GM12891 (cell line): Measurements from ENCODE around the gene GSTO2.
A peak's percentile ranks its signal among the peaks of the same experiment; 100 is the strongest.

Experiments
- DNase-seq: peaks from one replicate; pipeline ENCODE4 v3.0.0; 2011; ENCODE audit warnings: low spot score; ENCODE audit not compliant: insufficient read length
- FAIRE-seq: peaks from 2 replicates; lab custom pipeline; 2011; peaks lifted over from hg19 to GRCh38; lab: Jason Lieb, UNC
- PAX5 ChIP-seq: IDR thresholded peaks from 2 replicates; pipeline ENCODE4 v1.6.1; 2011; ENCODE audit warnings: low read length, moderate library complexity, mild to moderate bottlenecking; ENCODE audit not compliant: insufficient read depth, severe bottlenecking
- POLR2A ChIP-seq: IDR thresholded peaks from 2 replicates; pipeline ENCODE4 v1.6.1; 2011; ENCODE audit warnings: low read depth, low read length, control low read depth
- POLR2AphosphoS5 ChIP-seq: IDR thresholded peaks from 2 replicates; pipeline ENCODE4 v1.6.1; 2011; ENCODE audit warnings: low read depth, low read length, control low read depth
- POU2F2 ChIP-seq: IDR thresholded peaks from 2 replicates; pipeline ENCODE4 v1.6.1; 2011; ENCODE audit warnings: low read depth, mild to moderate bottlenecking, control low read depth, low read length, moderate library complexity
- SPI1 ChIP-seq: IDR thresholded peaks from 2 replicates; pipeline ENCODE4 v1.6.1; 2011; ENCODE audit warnings: low read depth, low read length, control low read depth
- TAF1 ChIP-seq: IDR thresholded peaks from 2 replicates; pipeline ENCODE4 v1.6.1; 2011; ENCODE audit warnings: low read depth, low read length, control low read depth

The GSTO2 gene

DNA sequence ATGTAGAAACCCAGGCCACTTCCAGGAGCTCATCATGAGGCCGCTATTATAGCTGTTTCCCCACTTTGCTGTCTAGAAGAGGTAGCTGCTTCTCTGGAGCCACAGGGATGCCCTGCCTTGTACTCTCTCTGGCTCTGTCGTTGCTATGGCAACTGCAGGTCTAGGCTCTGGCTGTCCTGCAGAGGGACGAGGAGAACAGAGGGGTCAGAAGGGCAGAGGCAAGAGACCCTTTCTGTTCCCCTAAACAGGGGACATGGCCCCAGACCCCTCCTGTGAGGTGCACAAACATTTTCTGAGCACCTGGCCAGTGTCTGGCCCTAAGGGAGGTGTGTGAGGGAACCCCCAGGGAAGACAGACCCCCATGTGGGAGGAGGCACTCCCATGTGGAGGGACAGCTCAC, 37.9 kb downstream of the GSTO2 start:
- DNase-seq (no peak), FAIRE-seq (no peak)

DNA sequence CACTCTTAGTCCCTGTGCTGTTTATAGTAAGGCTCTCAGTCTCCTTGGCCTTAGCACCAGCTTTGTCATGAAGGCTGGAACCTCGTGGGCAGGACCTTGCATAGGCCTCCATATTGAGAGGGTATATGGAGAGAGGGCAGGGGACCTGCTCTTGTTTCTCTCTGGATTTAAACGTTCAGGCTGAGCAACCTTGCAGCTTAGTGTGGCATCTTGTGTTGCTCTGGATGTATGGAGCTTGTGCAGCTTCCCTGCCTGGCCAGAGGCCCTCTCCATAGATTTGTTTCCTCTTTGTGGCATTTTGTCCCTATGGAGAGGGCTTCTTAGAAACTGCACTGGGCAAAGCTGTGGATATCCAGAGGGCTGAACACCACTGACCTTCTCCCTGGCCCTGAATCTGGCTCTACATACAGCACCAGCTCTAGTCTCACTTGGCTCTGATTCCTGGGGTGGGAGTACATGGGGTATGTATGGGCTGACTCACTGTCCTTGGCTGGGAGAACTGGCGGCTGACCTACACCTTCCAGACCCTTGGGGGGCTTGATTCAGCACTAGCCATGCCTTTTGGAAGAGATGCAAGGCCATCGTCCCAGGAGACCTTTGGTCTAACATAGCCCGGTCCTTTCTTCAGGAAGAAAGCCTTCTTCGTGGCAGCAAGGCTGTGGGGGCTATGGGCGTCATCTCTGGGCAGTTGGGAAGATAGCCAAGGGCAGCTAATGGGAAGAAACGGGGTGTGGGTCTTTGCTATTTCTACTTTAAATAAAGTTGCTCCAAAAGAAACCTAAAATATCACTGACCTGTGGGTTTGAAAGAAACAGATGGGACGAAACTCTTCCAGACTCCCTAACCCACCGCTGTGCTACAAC, 38.8 kb downstream of the GSTO2 start:
- TF ChIP-seq POLR2A (no peak), POU2F2 (no peak), TAF1 (no peak), POLR2AphosphoS5 (no peak), PAX5 (no peak), SPI1 (no peak)
- DNase-seq (no peak), FAIRE-seq (no peak)

More for the DNA sequence above, 37.9 kb downstream of the GSTO2 start:
- TF ChIP-seq POLR2A: no peak
- no peak for TF ChIP-seq POLR2AphosphoS5
- no peak for TF ChIP-seq PAX5
- TF ChIP-seq TAF1: no peak

DNA sequence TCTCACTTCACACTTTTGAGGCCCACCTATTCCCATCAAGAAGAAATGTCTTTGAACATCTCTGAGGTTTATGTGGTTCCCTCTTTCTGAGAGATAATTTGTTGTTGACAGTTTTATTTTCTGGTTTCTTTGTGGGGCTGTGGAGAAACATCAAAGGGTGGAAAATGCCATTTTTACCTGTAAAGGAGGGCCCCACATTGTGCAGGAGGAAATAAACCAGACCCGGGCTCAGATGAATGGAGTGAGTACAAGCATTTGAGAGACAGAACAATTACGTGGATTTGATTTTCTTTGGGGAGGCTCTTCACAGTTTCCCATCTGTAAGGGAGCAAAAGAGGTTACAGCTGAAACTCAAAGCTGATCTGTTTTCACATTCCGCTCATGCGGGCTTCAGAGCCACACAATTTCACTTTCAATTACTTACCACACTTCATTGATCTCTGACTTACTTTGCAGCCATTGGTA, 39.5 kb downstream of the GSTO2 start:
- TF ChIP-seq SPI1 (no peak), POU2F2 (no peak)
- FAIRE-seq (peak; percentile 13), DNase-seq (no peak)

DNA sequence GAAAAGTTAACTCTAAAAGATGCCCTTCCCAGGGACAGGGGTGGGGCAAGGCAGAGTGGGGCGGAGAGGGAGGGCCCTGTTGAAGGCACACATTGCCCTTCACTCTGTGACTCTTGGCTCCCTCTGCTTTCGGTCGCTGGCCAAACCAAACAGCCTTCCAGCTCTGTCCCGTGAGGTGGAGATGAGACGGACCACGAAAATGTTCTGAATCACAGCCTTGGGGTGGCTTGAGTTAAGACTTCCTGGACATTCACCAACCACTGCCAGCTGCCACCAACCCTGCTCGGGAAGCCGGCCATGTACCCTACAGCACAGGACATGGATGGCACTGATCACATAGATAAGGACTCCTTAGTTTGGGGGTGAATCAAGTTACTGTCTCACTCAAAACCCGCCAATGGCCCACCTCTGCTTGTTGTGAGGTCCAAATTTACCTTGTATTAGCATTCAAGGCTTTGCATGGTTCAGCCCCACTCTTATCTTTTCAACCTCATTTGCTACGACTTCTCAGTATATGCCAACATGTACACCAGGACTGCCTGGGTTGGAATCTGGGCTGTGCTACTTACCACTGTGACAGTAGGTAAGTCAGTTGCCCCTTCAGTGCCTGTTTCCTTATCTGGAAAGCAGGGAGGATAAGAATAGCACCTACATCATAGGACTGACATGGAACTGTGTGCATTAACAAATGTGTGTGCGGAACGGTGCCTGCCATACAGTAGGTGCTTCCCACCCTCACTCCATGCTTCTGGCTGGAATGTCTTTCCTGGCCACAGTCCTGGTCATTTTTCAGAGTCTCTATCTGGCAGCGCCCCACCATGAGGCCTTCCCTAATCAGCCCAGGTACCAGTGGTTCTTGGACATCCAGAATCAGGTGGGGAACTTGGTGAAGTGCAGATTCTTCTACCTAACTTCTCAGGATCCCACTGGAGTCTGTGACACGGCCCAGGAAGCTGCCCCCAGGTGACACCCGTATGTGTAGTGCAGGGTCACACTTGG, 41.3 kb downstream of the GSTO2 start:
- DNase-seq (no peak), FAIRE-seq (no peak)
- TF ChIP-seq POLR2A: peak; percentile 28; the same call in 1 of the 2 replicates
- no peak for TF ChIP-seq POU2F2
- TF ChIP-seq POLR2AphosphoS5: 0 out of 2 replicates have a peak, but pooled peaks have one; percentile 4

DNA sequence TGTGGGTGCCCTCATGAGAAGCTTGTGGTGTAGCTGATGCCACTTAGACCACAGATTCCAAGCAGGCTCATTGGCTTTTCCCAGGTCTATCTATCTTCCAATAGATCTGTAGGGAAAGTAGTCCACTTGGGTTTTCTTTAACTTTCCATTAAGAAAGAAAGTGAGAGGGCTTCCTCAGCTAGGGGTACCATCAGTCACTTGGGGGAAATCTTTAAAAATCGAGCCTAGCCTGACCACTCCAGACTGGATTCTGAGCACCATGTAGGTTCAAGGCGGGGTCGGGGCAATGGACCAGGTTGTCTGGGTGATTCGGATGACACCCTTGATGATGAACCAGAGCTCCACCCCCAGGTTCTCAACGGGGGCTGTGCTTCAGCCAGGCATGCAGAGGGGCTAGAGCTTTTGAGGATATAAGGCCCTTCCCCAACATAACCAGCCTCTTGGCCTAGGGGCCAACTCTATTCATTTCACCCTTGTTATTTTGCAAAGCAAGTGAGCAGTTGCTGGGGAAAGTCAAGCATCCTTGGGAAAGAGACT, 42.3 kb downstream of the GSTO2 start:
- no peak for TF ChIP-seq TAF1
- no peak for TF ChIP-seq POLR2A
- TF ChIP-seq POLR2AphosphoS5: no peak
- TF ChIP-seq SPI1: no peak
- TF ChIP-seq PAX5: no peak
- TF ChIP-seq POU2F2: no peak
- DNase-seq (no peak), FAIRE-seq (no peak)

DNA sequence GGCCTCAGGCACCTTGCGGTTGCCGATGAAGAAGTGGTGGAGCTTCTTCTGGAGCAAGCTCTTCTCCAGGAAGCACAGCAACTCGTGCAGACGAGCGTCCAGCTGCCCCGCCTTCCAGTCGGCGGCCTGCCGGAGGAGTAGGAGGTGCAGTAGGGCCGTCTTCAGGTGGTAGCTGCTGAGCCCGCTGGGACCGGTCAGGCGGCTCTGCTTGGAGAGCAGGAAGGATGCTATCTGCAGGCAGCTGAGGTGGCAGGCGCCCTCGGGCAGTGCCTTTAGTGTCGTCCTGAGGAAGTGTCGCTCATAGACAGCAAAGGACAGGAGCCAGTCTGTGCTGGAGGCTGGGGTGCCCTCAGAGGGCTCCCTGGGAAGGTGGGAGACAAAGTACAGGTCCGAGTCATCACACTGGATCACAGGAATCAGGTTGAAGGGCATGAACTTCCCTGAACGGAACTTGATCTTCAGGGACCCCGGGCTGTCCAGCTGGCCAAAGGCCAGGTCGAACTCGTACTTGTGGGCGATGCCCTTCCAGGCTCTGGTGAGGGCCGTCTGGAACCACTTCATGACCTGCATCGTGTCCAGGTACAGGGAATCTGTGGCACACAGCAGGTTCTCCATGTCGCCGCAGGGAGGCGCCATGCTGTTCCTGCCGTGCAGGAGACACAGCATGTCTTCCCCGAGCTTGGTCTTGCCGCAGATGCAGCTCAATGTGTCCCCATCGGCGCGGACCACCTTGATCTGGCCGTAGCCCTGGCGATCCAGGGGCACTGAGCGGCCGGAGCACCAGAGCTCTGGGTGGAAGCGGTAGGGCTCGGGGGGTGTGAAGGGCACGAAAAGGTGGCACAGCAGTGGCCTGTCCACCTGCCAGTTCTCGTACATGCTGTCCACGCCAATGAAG, 45.9 kb downstream of the GSTO2 start:
- TF ChIP-seq SPI1 (no peak), PAX5 (no peak), POU2F2 (no peak), POLR2AphosphoS5 (no peak), POLR2A (no peak), TAF1 (no peak)
- FAIRE-seq (no peak), DNase-seq (no peak)

DNA sequence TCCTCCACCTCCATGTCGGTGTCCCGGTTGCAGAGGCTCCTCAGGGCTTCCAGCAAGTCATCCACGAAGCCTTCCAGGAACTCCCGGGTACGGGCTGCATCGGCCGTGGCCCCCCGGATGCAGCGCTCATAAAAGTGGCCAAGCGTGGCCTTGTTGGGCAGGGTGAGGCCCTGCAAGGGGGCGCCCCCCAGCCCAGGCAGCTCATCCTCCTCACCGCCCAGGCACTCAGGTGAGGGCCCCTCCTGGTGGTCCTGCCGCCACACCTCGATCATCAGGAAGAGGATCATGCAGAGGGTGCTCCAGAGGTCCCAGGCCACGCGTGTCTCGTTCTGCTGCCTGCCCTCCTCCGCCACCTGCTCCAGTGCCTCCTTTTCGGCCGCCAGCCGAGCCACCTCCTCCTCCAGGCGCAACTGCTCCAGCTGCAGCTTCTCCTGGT, 46.5 kb downstream of the GSTO2 start:
- FAIRE-seq: no peak
- TF ChIP-seq POLR2AphosphoS5 (no peak), POU2F2 (no peak), PAX5 (no peak)
- DNase-seq: no peak

DNA sequence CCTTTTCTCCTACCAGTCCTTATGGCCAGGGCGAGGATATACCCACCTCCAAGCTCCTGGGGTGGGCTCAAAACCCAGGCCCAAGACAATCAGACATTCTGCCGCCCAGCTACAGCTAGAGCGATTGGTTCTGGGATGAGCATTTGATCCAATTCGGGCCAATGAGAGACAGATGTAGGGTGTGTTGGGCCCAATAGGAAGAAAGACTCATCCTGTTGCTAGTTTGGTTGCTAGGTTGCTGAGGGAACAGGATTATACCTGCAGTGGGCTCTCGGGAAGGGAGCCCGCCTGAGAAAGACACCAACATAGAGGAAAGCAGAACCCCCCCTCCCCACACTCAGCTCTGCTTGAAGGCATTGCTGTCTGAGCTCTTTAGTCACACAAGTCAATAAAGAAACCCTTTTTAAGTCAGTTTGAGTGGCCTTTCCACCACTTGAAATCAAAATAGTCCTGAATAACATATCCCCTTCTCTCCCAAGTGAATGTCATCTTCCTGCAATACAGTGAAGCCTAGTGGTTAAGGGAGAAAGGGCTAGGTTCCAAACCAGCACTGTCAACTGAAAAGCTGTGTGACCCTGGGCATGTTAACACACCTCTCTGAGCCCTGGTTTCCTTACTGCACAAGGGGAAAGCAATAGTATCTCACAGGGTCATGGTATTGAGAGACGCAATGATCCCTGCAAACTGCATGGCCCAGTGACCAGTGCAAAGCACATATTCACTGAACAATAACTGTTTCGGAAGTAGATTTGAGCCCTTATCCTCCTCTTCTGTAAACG, 47.5 kb downstream of the GSTO2 start:
- TF ChIP-seq PAX5: no peak
- TF ChIP-seq POLR2AphosphoS5: no peak
- no peak for TF ChIP-seq TAF1
- no peak for TF ChIP-seq SPI1
- no peak for TF ChIP-seq POU2F2
- no peak for TF ChIP-seq POLR2A
- no peak for FAIRE-seq
- DNase-seq: no peak

DNA sequence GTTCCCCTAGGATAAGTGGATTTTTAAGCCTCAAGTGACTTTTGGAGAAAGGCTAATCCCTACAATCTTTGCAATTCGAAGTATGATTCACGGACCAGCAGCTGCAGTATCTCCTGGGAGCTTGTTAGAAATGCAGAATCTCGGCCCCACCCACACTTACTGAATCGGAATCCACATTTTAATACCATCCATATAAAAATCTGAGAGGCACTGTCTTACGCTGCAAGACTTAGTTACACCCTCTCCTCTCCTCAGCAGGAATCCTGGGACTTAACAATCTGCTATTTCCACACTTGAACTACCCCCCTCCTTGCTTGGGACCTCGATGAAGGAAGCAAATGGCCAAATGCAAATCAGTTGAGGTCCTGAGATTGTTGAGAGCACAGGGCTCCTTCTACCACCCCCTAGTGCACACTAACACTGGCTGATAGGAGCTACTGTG, 48.3 kb downstream of the GSTO2 start:
- DNase-seq: no peak
- TF ChIP-seq POU2F2 (no peak), SPI1 (no peak), POLR2AphosphoS5 (no peak)
- peak; percentile 23 for FAIRE-seq
